Upper lobe of left lung (tissue), 4 donors: ENCODE results near the gene ACACA.

Experiments used
- POLR2A ChIP-seq, 4 donors: fragments of 450-650 bp; IDR thresholded peaks; one replicate each; pipeline ENCODE4 v1.5.1; 2016 to 2017; ENCODE audit warnings: antibody characterized with exemption in 4 of 4, mild to moderate bottlenecking in 2 of 4
- TF ChIP-seq, protein P1 (sequence below), 6 experiments: fragments of 450-650 bp in 4 of 6; fragments of 200-600 bp in 2 of 6; sonication (generic) in 2 of 6; IDR thresholded peaks; one replicate each; pipeline ENCODE4 v1.5.1; 2016 to 2019; ENCODE audit warnings: antibody characterized with exemption in 6 of 6

DNA sequence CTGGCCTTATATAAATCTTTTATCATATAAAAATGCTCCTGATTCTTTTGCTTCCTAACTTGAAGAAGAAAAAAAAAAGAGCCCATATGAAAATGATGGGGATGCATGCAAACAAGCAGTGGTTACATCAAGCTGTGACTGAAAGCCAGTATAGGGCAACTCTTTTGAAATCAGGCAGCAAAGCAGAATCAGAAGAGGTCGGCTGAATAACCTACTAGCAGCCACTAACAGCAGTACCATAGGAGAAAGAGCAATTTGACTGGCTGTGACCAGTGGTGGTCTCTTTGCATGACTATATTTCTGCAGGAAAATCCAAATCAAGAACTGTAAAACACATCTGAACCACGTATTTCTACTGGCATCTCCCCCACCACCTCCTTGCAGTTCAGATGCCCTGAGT, 192.7 kb downstream of the ACACA start:
- TF ChIP-seq, protein P1, sequence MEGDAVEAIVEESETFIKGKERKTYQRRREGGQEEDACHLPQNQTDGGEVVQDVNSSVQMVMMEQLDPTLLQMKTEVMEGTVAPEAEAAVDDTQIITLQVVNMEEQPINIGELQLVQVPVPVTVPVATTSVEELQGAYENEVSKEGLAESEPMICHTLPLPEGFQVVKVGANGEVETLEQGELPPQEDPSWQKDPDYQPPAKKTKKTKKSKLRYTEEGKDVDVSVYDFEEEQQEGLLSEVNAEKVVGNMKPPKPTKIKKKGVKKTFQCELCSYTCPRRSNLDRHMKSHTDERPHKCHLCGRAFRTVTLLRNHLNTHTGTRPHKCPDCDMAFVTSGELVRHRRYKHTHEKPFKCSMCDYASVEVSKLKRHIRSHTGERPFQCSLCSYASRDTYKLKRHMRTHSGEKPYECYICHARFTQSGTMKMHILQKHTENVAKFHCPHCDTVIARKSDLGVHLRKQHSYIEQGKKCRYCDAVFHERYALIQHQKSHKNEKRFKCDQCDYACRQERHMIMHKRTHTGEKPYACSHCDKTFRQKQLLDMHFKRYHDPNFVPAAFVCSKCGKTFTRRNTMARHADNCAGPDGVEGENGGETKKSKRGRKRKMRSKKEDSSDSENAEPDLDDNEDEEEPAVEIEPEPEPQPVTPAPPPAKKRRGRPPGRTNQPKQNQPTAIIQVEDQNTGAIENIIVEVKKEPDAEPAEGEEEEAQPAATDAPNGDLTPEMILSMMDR (IDR thresholded peaks at IDR 0.05) = no peak
- no peak for TF ChIP-seq POLR2A (IDR thresholded peaks at IDR 0.05)
